ENCODE data around the gene GID4.

Gene GID4

DNA sequence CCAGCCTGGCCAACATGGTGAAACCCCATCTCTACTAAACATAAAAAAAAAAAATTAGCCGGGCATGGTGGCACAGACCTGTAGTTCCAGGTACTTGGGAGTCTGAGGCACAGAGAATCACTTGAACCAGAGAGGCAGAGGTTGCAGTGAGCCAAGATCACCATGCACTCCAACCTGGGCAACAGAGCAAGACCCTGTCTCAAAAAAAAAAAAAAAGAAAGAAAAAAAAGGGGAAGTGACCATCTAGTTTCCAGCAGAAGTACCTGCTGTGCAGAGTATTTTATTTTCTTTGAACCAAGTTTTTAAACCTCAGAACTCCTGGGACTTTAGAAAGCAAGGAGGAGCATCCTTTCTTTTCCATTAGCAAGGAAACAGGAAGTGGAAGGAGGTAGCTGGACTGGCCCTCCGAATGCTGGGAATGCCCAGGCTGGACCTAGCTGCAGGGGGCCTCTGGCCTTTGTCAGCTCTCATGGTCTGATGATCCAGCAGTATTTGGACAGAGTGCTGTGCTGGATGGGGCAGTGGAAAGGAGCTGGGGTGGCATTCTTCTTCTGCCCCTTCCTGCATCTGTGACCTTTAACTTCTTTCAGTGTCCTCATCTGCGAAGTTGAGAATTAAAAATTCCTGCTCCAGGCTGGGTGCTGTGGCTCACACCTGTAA is 6.6 kb downstream of the GID4 start:
- DNase-seq: no peak

DNA sequence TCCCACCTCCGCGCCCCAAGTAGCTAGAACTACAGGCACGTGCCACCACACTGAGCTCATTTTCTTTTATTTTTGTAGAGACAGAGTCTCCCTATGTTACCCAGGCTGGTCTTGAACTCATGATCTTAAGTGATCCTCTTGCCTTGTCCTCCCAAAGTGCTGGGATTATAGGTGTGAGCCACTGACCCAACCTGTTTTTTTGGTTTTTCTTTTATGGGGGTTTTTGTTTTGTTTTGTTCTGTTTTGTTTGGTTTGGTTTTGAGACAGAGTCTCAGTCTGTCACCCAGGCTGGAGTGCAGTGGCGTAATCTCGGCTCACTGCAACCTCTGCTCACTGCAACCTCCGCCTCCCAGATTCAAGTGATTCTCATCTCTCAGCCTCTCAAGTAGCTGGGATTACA is 16.4 kb downstream of the GID4 start:
- no peak for DNase-seq

GRCh38 chr17:18056214-18056613 is 17.0 kb downstream of the GID4 start:
- DNase-seq: no peak

DNA sequence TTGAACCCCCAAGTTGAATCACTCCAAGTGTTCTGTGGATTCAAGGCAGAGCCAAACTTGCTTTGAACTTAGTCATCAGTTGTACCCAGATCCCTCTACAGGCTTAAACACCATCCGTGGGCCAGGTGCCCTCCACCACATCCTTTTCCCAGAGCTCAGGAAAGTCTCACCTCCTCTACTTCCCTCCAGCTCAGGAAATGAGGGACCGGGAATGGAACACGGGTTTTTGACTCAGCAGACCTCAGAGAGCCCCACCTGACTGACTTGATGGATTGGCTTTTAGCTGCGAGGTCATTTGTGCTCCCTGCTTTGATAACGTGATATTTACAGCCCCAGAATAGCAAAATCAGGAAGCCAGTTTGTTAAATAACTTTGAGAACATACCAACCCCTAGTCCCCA is 20.1 kb downstream of the GID4 start:
- no peak for DNase-seq

DNA sequence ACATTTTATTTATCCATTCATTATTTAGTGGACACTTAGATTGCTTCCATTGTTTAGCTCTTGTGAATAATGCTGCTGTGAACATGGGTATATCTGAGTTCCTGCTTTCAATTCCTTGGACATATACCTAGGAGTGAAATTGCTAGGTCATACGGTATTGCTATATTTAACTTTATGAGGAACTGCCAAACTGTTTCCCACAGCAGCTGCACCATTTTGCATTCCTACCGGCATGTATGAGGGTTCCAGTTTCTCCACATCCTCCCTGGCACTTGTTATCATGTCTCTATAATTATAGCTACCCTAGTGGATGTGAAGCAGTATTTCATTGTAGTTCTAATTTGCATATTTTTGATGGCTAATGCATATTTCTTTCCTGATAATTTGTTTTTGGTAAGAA is 24.8 kb downstream of the GID4 start:
- DNase-seq: no peak

- no peak for DNase-seq
Measured at GRCh38 chr17:18065546-18065945, 26.3 kb downstream of the GID4 start.

GRCh38 chr17:18066866-18067265 is 27.7 kb downstream of the GID4 start:
- DNase-seq: no peak

- no peak for DNase-seq
Measured at GRCh38 chr17:18069101-18069500, 29.9 kb downstream of the GID4 start.

- peak; percentile 87 for DNase-seq
Measured at GRCh38 chr17:18070861-18071340, 31.7 kb downstream of the GID4 start.

DNA sequence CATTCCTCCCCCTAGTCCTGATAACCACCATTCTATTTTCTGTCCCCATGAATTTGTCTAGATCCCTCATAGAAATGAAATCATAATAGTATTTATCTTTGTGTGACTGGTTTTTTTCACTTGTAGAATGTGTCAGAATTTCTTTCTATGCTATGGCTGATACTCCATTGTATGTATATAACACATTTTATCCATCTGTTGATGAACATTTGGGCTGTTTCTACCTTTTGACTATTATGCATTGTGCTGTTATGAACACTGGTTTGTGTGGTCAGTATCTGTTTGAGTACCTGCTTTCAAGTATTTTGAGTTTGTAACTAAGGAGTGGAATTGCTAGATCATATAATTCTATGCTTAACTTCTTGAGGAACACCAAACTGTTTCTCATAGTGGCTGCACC is 32.5 kb downstream of the GID4 start:
- no peak for DNase-seq

DNA sequence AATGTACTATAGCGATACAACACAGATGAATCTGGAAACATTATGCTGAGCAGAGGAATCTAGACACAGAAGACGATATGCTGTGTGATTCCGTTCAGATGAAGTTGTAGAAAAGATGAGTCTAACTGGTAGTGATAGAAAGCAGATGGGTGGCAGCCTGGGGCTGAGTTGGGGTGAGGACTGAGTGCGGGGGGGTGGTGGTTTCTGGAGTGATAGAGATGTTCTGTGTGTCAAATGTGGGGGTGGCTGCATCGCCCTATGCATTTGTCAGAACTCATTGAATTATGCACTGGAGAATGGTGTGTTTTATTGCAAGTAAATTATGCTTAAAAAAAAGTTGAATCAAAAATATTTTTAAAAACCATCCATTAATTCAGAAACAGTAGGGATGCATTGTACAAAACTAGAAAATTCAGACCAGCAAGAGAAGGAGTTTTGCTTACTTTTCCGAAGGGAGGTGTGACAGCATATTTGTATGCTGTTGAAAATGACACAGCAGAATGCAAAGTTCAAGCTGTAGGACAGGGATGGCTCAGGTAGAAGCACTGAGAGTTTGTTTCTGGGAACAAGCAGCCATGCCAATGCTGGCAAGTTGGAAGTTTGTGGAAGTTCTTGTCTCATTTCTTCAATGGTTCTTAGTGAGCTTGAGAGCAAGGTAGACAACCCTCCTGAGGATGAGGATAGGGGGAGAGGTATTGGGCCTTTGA is 35.5 kb downstream of the GID4 start:
- DNase-seq: no peak

DNA sequence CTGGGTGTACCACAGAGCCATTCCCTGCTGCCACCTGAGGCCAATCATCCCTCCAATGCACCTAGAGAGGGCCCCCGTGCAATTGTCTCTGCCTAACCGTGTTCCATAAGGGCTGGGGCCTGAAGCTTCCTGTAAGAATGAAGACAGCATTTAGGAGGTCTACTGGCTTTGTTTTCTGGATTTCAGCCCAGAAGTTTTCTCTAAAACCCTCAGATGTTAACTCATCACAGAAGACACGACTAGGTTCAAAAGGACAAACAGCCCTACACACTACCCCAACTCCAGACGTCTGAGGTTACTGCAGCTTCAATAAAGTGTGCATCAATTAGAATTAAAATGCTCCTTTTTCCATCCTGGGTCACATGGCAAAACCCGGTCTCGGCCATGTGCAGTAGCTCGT is 37.7 kb downstream of the GID4 start:
- DNase-seq: no peak

DNA sequence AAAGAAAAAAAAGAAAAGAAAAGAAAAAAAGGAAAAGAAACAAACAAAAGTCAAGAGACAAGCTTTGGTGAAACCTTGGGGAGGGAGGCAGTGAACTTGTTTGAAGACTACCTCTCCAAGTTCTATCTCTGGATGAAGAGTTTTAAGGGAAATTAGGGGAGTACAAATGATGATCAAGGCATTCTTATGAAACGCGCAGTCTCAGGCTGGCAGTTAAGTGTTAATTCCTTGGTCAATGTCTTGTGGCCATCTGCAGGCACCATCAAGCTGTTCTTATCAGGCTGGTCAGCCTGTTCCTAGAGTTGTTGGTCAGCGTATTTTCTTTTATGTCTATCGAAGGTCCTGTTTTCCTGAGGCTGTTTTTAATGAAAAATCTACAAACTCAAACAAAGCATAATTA is 40.3 kb downstream of the GID4 start:
- DNase-seq: no peak

DNA sequence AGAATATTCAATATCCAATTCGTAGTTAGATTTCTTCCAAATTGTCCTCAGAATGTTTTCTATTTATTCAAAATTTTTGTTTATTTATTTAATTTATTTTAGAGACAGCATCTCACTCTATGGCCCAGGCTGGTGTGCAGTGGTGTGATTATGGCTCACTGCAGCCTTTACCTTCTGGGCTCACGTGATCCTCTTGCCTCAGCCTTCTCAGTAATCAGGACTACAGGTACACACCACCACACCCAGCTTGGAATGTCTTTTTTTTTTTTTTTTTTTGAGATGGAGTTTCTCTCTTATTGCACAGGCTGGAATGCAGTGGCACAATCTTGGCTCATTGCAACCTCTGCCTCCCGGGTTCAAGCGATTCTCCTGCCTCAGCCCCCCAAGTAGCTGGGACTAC is 45.0 kb downstream of the GID4 start:
- DNase-seq: no peak

GRCh38 chr17:18087610-18088491 is 48.6 kb downstream of the GID4 start, which contains the start of gene DRG2:
Gene DRG2 (plus strand): TSS chr17:18087948. CDS start chr17:18088024, 76 bp downstream.
- DNase-seq: peak; percentile 96

DNA sequence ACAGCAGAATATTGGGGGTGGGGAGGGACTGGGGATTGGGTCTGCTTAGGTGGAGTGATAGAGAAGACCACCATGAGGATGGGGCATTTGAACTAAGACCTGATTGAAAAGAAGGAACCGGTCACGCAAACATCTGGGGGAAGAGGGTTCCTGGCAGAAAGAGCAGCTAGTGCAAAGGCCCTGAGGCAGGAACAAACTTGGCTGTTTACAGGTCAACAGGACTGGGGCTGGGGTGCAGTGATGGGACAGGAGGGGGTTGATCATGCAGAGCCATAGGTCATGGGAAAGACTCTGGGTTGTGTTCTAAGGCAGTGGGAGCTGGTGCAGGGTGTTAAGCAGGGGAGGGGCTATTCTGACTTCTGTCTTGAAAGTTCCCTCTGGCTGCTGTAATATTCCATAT is 50.4 kb downstream of the GID4 start:
- DNase-seq: no peak

DNA sequence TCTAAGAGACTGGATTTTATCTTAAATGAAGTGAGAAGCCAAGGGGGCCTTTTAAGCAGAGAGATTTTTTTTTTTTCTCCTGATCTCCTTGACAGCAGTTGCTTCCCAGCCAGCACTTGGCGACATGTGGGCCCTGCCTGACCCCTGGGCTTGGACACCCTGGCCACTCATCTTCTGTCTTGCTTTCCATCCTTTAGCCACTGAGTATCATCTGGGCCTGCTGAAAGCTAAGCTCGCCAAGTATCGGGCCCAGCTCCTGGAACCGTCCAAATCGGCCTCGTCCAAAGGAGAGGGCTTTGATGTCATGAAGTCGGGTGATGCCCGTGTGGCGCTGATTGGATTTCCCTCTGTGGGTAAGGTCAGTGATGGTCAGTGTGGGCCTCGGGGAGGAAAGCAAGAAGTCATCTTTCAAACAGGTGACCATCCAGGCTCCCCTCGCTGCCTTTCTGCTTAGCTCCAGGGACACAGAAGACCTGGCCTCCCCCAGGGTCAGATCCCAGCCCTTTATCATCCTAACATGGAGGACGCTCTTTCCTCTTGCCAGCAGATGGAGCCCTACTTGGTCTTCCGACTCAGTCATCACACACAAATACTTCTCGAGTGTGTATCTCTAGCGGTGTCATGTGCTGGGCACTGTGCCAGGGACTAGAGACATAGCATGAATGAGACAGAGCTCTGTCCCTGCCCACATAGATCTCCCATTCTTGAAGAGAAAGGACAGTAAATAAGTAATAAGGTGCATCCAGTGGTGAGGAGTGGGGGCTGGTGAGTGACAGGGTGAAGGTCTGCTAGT is 54.6 kb downstream of the GID4 start:
- DNase-seq: peak; percentile 76

- no peak for DNase-seq
Measured at GRCh38 chr17:18094409-18094807, 55.2 kb downstream of the GID4 start.

- DNase-seq: no peak
Measured at GRCh38 chr17:18099516-18099915, 60.3 kb downstream of the GID4 start.

GRCh38 chr17:18100616-18101015 is 61.4 kb downstream of the GID4 start:
- no peak for DNase-seq

DNA sequence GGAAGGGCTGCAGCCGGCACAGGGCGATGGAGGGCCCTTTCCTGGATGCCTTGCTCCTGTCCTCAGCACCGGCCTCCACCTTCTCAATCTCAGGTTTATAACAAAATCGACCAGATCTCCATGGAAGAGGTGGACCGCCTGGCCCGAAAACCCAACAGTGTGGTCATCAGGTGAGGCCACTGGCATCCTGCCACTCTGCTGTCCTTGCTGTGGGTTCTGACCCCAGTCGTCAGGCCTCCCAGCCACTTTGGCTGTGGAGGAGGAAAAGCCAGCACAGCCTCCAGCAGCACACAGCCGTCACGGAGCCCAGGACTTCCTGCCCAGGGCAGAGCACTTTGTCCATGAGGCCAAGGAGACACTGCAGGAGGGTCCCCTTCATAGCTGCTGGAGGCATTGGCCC is 62.6 kb downstream of the GID4 start:
- no peak for DNase-seq

DNA sequence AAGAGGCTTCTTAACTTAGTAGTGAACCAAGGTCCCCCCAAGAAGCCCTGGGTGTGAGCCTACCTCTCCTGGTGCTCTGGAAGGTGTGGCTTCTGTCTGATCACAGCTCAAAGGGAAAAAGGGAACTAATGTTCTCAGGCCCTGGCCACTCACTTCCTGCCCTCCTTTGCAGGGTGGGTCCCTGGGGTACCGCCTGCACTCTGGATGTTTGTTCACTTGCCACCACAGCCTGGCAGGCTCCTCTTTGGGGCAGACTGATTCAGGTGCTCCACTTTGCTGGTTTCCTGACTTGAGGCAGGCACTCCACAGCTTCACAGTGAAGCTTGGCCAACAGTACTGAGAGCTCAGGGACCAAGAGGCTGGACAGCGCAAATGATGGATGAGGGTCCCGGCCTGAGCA is 63.4 kb downstream of the GID4 start:
- no peak for DNase-seq

- no peak for DNase-seq
Measured at GRCh38 chr17:18105027-18105426, 65.8 kb downstream of the GID4 start.
